GM19193 (cell line): ENCODE measurements around the gene SLIT1.

Experiments used
- POLR2A ChIP-seq: IDR thresholded peaks from 4 replicates; pipeline ENCODE4 v1.6.1; 2011; ENCODE audit not compliant: insufficient read depth, insufficient read length; ENCODE audit errors: extremely low read depth

SLIT1 gene

DNA sequence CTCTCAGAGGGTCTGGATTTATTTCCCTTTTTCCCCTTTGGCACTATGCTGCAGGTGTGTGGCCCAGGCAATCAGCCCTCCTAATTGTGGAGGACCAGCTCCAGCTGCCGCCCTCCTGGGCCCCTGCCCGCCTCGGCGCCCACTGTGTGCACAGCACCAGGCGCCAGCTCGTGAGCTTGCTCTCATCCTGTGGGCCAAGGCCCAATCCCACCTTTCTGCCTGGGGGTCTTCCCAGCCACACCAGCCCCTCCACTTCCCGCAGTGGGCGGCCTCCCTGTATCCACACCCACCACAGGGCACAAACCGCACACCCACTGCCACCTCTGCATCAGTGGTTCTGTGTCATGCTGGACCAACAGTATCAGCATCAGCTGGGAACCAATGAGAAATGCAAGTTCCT, 25.5 kb upstream of the SLIT1 start:
- no peak for TF ChIP-seq POLR2A

DNA sequence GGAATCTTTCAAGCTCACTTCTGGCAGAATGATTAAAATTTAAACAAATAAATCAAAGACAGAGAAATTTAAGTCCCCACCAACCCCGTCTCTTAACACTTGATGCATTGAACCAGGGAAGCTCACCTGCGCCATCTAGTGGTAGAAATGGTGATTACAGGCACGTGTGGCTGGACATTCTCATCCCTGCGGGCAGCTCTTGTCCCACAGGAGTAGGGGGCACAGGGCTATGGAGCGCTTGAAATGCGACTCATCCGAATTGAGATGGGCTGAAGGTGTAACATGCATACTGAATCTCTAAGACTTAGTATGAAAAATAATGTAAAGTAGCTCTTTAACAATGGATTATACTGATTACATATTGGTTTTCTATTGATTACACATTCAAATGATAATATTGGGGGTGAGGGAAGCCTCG, 24.8 kb upstream of the SLIT1 start:
- TF ChIP-seq POLR2A: no peak

DNA sequence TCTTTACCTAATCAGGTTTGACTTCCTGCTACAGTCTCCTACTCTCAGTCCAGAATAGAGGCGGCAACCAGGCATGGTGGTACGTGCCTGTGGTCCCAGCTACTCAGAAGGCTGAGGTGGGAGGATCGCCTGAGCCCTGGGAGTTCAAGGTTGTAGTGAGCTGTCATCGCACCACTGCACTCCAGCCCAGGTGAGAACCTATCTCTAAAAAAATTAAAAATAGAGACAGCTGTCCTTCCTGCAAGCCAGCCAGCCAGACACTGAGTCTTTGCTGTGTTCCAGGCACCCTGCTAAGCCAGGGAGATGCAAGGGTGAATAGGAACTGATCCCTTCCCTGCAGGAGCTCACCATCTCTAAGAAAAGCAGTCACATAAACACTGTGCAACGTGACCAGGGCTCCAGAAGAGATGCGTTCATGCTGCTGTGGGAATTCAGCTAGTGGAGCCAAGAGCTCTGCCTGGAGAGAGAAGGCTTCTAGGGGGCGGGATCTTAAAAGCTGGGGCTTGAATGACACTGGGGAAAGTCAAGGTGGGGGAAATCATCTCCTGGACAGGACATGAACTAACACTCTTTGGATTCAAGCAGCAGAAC, 22.1 kb upstream of the SLIT1 start:
- TF ChIP-seq POLR2A: no peak

DNA sequence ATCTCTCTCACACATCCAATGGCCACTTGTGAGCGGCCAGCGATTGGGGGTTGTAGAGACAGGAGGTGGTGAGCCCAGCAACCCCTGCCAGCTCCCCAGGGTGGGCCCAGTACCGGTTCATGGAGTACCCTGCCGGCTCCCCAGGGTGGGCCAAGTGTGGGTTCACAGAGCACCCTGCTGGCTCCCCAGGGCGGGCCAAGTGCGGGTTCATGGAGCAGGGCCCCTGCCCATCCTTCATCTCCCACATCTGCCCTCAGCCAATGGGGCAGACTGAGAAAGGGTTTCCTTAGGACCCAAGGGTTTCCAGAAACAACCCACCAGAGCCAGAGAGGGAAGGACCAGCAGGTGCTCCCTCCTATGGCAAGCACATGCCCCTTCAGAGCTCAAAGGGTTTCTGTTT, 21.4 kb upstream of the SLIT1 start:
- TF ChIP-seq POLR2A: no peak

DNA sequence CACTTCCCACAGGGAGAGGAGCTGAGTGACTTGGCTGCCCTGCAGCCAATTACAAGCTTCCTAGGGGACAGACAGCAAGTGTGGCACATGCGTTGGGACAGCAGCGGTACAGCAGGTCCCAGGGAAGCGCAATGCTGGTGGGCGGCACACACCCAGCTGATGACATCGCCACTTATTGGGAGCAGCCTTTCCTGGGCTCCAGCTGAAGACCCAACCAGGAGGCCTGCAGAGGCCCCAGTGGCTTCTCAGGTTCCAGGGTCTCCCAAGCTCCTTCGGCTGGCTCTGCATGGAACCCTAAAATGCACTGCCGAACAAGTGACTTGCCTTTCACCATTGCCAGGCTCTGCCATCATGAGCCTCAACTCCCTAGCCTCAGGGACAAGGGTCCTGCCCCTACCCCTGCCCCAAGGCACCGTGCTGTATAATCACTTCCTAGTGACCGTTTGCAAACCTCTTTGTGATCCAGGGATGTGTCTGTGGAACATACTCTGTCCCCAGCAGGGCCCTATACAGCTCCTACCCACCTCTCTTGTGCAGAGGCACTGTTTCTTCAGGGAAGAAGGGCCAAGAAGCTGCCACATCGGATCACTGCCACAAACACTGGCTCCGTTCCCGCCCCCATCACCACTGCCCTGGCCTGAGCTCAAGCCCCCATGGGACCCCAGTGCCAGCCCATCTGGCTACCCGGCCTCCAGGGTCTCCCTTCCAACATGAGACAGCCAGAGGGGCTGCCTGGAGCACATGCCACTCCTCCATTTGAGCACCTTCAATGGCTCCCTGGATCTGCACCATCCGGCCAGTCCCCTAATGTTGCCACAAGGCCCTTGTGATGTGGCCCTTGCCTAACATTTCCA, 19.3 kb upstream of the SLIT1 start:
- TF ChIP-seq POLR2A: no peak

DNA sequence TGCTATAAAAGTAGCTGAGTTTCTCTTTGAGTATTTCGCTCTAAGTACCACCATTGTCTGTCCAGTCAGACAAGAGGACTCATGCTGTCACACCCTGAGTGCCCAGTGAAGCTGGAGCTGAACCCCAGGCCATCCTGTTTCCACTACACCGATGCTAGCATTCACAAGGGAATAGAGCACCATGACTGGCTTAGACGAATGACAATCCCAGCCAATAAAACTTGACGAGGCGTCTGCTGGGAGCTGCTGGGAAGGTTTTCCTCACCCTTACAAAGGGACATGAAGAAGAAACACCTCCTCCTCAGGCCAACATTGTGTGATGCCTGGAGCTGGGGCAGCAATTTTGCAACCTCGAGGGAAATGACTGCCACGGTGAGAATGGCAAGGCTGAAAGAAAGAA, 17.5 kb upstream of the SLIT1 start:
- TF ChIP-seq POLR2A: no peak

DNA sequence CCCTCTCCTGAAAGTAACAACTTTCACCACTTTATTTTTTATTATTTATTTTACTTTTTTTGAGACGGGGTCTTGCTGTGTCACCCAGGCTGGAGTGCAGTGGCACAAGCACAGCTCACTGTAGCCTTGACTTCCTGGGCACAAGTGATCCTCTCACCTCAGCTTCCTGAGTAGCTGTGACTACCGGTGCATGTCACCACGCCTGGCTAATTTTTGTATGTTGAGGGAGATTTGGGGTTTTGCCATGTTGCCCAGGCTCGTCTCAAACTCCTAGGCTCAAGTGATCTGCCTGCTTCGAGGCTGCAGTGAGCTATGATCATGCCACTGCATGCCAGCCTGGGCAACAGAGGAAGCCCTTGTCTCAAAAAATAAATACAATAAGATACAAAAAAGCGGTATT, 14.9 kb upstream of the SLIT1 start:
- TF ChIP-seq POLR2A: no peak

DNA sequence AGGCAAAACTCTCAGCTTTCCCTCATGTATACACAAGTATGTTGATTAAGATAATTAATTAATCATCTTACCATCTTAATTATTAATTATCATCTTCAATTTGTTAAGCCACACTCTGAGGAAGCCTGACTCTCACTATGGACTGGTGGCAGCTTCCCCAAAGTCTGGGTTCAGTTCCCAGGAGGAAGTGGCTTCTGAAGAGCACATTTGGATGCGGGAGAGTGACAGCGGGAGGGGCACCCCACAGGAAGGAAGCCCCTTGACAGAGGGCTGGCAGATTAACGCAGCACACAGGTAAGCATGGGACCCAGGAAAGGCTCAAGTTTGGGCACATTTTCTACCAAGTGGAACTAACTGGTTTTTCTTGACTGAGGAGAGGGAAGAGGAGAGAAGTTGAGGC, 13.4 kb upstream of the SLIT1 start:
- TF ChIP-seq POLR2A: no peak

DNA sequence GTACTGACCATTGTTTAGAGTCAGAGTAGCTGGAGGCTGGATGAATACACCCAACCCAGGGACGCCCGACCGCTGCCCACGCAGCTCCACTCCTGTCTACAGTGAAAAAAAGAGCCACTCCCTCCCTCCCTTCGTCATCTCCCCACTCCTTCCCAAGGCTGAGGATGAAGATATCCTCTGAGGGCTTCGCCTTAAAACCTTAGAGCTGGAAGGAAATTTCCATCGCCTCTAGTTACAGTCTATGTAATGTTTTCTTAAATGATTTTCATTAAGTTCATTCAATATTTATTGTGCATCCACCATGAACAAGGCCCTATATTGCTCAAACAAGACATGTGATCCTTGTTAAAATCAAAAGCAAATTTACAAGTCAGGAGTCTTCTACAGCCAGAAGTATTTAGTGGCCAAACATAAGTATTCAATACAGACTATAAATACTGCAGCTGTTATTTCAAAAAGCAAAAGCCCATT, 11.3 kb upstream of the SLIT1 start:
- TF ChIP-seq POLR2A: no peak

DNA sequence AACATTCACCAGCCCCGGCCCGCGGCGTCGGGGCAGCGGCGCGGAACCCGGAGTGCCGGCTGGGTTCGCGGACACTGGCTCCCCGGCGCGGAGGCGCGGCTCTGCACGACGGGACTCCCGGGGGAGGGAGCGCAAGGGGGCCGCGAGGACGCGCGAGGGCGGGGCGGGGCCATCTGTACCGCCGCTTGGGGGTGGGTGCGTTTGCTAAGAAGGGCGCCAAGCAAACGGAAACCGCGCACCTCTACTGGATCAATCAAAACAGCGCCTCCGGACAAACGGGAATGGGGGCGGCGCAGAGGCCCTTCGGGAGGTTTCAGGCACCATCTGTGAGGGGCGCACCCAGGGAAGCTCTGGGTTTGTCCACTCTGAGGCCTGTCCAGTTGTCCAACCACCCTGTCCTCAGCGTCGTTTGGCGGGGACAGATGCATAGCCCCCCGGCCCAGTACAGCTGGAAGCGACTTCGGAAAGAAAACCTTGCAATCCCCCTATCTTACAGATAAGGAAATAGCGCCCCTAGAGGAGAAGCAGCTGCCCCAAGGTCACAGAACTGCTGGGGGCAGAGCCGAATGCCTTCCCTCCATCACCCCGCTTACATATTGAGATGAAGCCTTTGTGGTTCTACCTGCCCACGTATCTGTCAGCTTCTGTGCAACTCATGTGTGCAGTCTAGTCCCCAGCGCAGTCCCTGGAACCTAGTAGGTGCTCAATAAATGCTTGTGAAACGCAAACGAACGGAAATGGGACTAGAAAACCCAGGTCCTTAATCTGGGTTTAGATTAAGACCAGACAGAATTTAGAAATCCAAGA, 10.7 kb upstream of the SLIT1 start:
- no peak for TF ChIP-seq POLR2A

DNA sequence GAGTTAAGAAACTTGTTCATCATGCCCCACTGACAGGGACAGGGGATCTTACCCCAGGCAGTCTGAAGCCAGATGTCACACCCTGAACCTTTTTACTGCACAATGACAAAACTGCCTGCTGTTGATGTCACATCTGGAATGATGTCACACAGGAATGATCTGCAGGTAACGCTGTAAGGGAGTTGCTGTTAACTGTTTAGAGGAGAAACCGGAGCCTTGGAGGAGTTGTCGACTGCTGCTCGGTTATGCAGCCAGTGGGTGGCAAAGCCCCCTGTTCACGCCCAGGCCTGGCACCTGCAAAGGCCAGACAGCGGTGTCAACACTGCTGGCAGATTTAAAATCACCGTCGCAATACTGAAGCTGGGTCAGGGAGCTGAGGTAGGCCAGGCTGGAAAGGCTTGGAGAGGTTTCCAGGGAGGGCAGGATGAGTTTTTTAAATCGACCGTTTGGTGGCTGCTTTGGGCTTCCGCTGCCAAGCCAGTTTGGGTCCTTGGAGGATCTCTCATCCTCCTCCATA, 10.0 kb upstream of the SLIT1 start:
- TF ChIP-seq POLR2A: no peak

DNA sequence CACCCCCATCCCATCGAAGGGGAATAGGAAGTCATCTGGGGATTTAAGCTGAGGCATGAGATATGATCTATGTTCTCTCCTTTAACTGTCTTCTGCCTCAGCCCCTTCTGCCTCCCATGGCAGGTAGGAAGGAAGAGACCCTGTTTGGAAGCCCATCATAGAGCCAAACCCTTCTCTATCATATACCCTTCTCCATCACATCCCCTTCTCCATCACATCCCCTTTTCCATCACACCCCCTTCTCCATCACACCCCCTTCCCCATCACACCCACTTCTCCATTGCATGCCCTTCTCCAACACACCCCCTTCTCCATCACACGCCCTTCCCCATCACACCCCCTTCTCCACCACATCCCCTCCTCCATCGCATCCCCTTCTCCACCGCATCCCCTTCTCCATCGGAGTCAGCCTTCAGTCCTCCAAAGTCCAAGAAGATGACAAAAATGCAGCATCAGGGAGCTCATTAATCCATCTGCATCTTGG, 7.2 kb upstream of the SLIT1 start:
- TF ChIP-seq POLR2A: no peak

DNA sequence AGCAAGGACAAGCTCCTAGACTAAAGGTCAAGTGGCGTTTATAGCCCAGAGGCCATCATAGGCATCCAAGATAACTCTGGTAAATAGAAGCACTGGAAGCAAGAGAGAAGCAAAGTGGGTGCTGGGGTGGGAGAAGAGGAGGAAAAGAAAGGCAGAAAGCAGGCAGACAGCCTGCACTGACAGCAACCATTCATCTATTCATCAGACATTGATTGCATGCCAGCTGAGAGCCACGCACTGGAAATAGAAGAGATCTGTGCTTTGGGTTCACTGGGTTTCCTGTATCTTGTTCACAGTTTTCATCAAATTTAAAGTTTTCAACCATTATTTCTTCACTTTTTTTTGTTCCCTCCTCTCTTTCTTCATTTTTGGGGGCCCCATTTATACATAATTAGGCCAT, 4.7 kb upstream of the SLIT1 start:
- TF ChIP-seq POLR2A: no peak

DNA sequence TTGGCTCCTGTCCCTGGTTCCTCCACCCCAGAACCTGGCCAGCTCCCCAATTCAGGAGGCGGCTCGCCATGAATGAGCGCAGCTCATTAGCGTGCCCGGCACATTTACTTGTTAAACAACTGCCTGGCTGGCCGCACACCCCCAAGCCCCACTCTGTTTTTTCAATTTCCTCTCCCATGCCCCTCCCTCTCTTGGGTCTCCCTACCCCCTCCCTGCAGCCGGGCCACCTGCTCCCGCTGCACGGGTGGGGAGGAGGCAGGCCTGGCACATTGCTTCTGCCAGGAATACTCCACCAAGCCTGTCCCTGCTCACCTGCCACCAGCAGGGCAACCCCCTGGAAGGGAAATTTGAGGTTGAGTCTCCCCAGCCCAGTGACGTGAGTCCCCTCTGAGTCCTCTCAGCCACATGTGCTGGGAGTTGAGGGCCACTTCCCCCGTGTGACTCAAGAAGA, 2.5 kb upstream of the SLIT1 start:
- no peak for TF ChIP-seq POLR2A

DNA sequence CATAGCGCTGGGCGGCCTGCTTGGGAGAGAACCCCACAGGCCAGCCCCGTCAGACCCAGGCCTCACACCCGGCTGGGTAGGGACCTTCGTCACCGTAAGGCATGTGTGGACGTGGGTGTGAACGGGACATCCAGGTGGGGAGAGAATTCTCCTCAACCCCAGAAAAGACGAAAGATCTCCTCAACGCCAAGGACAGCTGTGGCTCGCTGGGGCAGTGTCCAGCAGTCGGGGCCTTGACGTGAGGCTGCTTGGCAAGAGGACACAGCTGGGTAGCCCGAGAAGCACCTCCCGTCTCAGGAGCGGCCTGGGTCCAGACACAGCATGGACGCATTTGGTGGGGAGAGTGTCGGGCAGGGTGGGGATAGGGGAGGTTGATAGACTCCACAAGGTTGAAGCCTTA, 1.2 kb upstream of the SLIT1 start:
- no peak for TF ChIP-seq POLR2A

DNA sequence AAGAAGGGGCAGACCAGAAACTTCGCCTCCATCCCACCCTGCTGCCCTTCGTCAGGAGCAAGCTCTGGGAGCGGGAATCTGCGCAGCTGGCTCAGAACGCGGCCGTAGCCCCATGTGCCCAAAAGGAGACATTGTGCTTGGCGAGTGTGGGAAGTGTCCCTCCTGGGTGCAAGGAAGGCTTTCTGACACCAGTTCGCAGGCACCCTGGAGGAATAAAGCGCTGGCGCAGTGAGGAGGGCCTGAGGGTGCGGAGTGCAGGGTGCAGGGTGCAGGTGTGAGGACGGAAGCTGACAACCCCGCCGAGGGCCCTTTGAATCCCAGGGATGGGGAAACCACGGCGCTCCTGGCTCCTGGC, 811 bp downstream of the SLIT1 start:
- no peak for TF ChIP-seq POLR2A

DNA sequence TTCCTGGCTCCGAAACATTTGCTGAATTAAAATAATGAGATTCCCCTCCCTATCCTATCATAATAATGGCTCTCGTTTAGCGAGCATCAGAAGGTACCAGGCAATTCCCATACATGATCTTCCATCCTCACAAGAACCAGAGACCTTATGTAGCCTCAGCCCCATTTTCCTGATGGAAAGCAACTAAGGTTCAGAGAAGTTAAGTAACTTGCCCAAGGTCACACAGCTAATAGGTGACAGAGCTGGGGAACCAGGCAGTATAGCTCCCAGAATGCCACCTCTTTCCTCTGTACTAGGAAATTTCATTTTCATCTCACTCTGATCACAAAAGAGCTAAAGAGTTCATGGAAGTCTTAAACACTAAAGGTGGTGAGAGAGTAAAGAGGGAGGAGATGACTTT, 2.4 kb downstream of the SLIT1 start:
- TF ChIP-seq POLR2A: no peak
